HEK293T (cell line): ENCODE results near the gene SEMA3A.

Experiments used
- CTCF ChIA-PET: fragments of 350-600 bp; formaldehyde crosslinking; extraction: SDS; loops from one replicate; lab custom pipeline; 2021; ENCODE audit warnings: antibody characterized with exemption, inconsistent platforms; lab: Yijun Ruan, JAX
- POLR2A ChIA-PET: fragments of 350-600 bp; formaldehyde crosslinking; extraction: SDS; loops from one replicate; lab custom pipeline; 2020; ENCODE audit warnings: antibody characterized with exemption, inconsistent platforms; lab: Yijun Ruan, JAX
- DNase-seq: peaks from one replicate; pipeline ENCODE4 v3.0.0; 2012; ENCODE audit warnings: mixed read lengths; ENCODE audit errors: extremely low spot score
- ARNT ChIP-seq: fragments of 450-650 bp; IDR thresholded peaks from 2 replicates; pipeline ENCODE4 v1.6.1; 2017; ENCODE audit warnings: mild to moderate bottlenecking
- BHLHE40 ChIP-seq: fragments of 450-650 bp; IDR thresholded peaks from 2 replicates; pipeline ENCODE4 v1.6.1; 2016; ENCODE audit warnings: mild to moderate bottlenecking, moderate library complexity, borderline replicate concordance
- CTBP1 ChIP-seq: fragments of 450-650 bp; IDR thresholded peaks from 2 replicates; pipeline ENCODE4 v1.6.1; 2016; ENCODE audit warnings: borderline replicate concordance
- ELF4 ChIP-seq: fragments of 450-650 bp; IDR thresholded peaks from 2 replicates; pipeline ENCODE4 v1.6.1; 2017; ENCODE audit warnings: antibody characterized with exemption
- FOXA1 ChIP-seq: fragments of 450-650 bp; IDR thresholded peaks from 2 replicates; pipeline ENCODE4 v1.6.1; 2016; ENCODE audit warnings: mild to moderate bottlenecking
- FOXK2 ChIP-seq: fragments of 450-650 bp; IDR thresholded peaks from 2 replicates; pipeline ENCODE4 v1.6.1; 2016; ENCODE audit warnings: mild to moderate bottlenecking
- FOXM1 ChIP-seq: fragments of 450-650 bp; IDR thresholded peaks from 2 replicates; pipeline ENCODE4 v1.6.1; 2017; ENCODE audit warnings: mild to moderate bottlenecking, borderline replicate concordance
- HDGF ChIP-seq: fragments of 450-650 bp; IDR thresholded peaks from 2 replicates; pipeline ENCODE4 v1.6.1; 2017; ENCODE audit warnings: antibody characterized with exemption, borderline replicate concordance
- L3MBTL2 ChIP-seq: fragments of 450-650 bp; conservative IDR thresholded peaks from 2 replicates; pipeline ENCODE4 v1.6.1; 2016; ENCODE audit warnings: mild to moderate bottlenecking
- LEF1 ChIP-seq: fragments of 450-650 bp; IDR thresholded peaks from 2 replicates; pipeline ENCODE4 v1.6.1; 2017; ENCODE audit warnings: mild to moderate bottlenecking, borderline replicate concordance
- NFRKB ChIP-seq: fragments of 450-650 bp; IDR thresholded peaks from 2 replicates; pipeline ENCODE4 v1.6.1; 2016; ENCODE audit warnings: mild to moderate bottlenecking, moderate library complexity
- PKNOX1 ChIP-seq: fragments of 450-650 bp; IDR thresholded peaks from 2 replicates; pipeline ENCODE4 v1.6.1; 2016
- SP1 ChIP-seq: fragments of 450-650 bp; IDR thresholded peaks from 2 replicates; pipeline ENCODE4 v1.6.1; 2017
- SUZ12 ChIP-seq: fragments of 450-650 bp; IDR thresholded peaks from 2 replicates; pipeline ENCODE4 v1.6.1; 2016; ENCODE audit warnings: mild to moderate bottlenecking
- TARDBP ChIP-seq: fragments of 450-650 bp; IDR thresholded peaks from 2 replicates; pipeline ENCODE4 v1.6.1; 2016
- ZNF384 ChIP-seq: fragments of 450-650 bp; IDR thresholded peaks from 2 replicates; pipeline ENCODE4 v1.6.1; 2016

Gene SEMA3A

GRCh38 chr7:84231157-84231556 is 36.6 kb upstream of the SEMA3A start:
- no peak for DNase-seq
- TF ChIP-seq ELF4 = no peak
- no peak for TF ChIP-seq TARDBP
- no peak for TF ChIP-seq FOXK2
- TF ChIP-seq HDGF = no peak
- no peak for TF ChIP-seq PKNOX1
- ChIA-PET POLR2A (no interaction called here), CTCF (no interaction called here)

- TF ChIP-seq FOXA1 (no peak), SUZ12 (no peak), ARNT (no peak), NFRKB (no peak), TARDBP (no peak), L3MBTL2 (no peak), PKNOX1 (no peak), FOXK2 (no peak), ZNF384 (no peak), ELF4 (no peak), BHLHE40 (no peak), FOXM1 (no peak), HDGF (no peak), CTBP1 (no peak), LEF1 (no peak), SP1 (no peak)
- DNase-seq = no peak
- ChIA-PET CTCF (no interaction called here), POLR2A (no interaction called here)
These were observed 35.9 kb upstream of the SEMA3A start for GRCh38 chr7:84230491-84230890.

- no peak for DNase-seq
- ChIA-PET POLR2A (no interaction called here), CTCF (no interaction called here)
- TF ChIP-seq HDGF (no peak), SP1 (no peak), TARDBP (no peak), ELF4 (no peak), SUZ12 (no peak), FOXM1 (no peak), L3MBTL2 (no peak), FOXA1 (no peak), LEF1 (no peak), BHLHE40 (no peak), FOXK2 (no peak), PKNOX1 (no peak), NFRKB (no peak), ARNT (no peak), CTBP1 (no peak), ZNF384 (no peak)
These were observed 33.9 kb upstream of the SEMA3A start for GRCh38 chr7:84228526-84228925.

GRCh38 chr7:84226759-84227158 is 32.2 kb upstream of the SEMA3A start:
- TF ChIP-seq FOXM1 (no peak), PKNOX1 (peak; percentile 10; the same call in 1 of the 2 replicates)
- CTCF ChIA-PET = no interaction called here
- DNase-seq = no peak
- POLR2A ChIA-PET = no interaction called here

GRCh38 chr7:84224505-84224904 is 29.9 kb upstream of the SEMA3A start:
- ChIA-PET POLR2A (no interaction called here), CTCF (no interaction called here)
- no peak for TF ChIP-seq BHLHE40
- TF ChIP-seq FOXA1 = no peak
- TF ChIP-seq ARNT = no peak
- no peak for TF ChIP-seq PKNOX1
- TF ChIP-seq ZNF384 = no peak
- no peak for TF ChIP-seq TARDBP
- no peak for TF ChIP-seq ELF4
- no peak for TF ChIP-seq FOXM1
- no peak for TF ChIP-seq L3MBTL2
- no peak for TF ChIP-seq SP1
- no peak for TF ChIP-seq SUZ12
- TF ChIP-seq CTBP1 = no peak
- no peak for TF ChIP-seq NFRKB
- TF ChIP-seq HDGF = no peak
- TF ChIP-seq FOXK2 = no peak
- TF ChIP-seq LEF1 = no peak
- no peak for DNase-seq

- POLR2A ChIA-PET = no interaction called here
- CTCF ChIA-PET = no interaction called here
- no peak for DNase-seq
- TF ChIP-seq SP1 (no peak), LEF1 (no peak), BHLHE40 (no peak), HDGF (no peak), FOXM1 (no peak), FOXA1 (no peak), CTBP1 (no peak), FOXK2 (no peak), PKNOX1 (no peak), ELF4 (no peak), L3MBTL2 (no peak), NFRKB (no peak), SUZ12 (no peak), ARNT (no peak), ZNF384 (no peak)
These were observed 24.7 kb upstream of the SEMA3A start for GRCh38 chr7:84219310-84219709.
